NT2/D1 (cell line): ENCODE data around the gene KCNN3.

Experiments
- SUZ12 ChIP-seq: IDR thresholded peaks from 2 replicates; pipeline ENCODE4 v1.6.1; 2011; ENCODE audit not compliant: insufficient read length, insufficient read depth; ENCODE audit errors: extremely low read depth
- YY1 ChIP-seq: IDR thresholded peaks from 2 replicates; pipeline ENCODE4 v1.6.1; 2011; ENCODE audit not compliant: insufficient read length, insufficient read depth
- ZNF274 ChIP-seq: IDR thresholded peaks from 2 replicates; pipeline ENCODE4 v1.6.1; 2011; ENCODE audit warnings: mild to moderate bottlenecking, low read depth, low read length

- no peak for TF ChIP-seq ZNF274
- TF ChIP-seq YY1: no peak
- TF ChIP-seq SUZ12: no peak
Measured at GRCh38 chr1:154848983-154849382, 21.1 kb downstream of the KCNN3 start.
